ENCODE data around the gene RADIL.

The RADIL gene

GRCh38 chr7:4779118-4779517 lies 104.4 kb downstream of the RADIL start:
- no peak for DNase-seq (ENCODE audit: low read depth)
- TF ChIP-seq, protein P1, sequence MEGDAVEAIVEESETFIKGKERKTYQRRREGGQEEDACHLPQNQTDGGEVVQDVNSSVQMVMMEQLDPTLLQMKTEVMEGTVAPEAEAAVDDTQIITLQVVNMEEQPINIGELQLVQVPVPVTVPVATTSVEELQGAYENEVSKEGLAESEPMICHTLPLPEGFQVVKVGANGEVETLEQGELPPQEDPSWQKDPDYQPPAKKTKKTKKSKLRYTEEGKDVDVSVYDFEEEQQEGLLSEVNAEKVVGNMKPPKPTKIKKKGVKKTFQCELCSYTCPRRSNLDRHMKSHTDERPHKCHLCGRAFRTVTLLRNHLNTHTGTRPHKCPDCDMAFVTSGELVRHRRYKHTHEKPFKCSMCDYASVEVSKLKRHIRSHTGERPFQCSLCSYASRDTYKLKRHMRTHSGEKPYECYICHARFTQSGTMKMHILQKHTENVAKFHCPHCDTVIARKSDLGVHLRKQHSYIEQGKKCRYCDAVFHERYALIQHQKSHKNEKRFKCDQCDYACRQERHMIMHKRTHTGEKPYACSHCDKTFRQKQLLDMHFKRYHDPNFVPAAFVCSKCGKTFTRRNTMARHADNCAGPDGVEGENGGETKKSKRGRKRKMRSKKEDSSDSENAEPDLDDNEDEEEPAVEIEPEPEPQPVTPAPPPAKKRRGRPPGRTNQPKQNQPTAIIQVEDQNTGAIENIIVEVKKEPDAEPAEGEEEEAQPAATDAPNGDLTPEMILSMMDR (IDR thresholded peaks at IDR 0.05; ENCODE audit: low read length, missing control alignments) = no peak
- H3K4me3 ChIP-seq (replicated peaks; ENCODE audit: low read depth, low read length) = no peak overlapping the region

DNA sequence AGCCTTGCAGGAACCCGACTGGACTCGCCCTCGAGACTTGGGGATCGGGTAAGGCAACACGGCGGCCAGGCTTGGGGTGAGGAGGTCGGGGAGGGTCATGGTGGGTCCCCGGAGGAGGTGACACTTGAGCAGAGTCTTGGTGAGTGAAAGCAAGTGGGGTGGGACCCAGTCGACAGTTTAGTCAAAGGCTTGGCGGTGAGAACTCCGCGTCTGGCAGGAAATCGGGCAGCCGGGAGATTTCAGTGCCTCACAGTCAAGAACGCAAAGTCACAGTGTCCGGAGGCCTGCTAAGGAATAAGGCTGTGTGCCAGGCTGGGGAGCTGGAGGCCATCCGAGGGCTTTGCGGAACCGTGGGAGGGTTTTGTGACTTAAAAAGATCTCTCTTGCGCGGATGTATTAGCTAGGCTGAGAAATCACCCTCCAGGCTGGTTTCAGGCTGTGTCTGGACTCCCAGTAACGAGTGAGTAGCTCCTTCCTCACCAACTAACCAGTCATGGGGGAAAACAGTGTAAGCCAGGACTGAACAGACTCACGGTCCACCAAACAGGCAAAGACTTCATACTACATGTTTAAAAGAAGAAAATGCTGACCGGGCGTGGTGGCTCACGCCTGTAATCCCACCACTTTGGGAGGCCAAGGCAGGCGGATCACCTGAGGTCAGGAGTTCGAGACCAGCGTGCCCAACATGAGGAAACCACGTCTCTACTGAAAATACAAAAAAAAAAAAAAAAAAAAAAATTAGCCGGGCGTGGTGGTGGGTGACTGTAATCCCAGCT lies 107.5 kb downstream of the RADIL start:
- TF ChIP-seq, protein P1 (IDR thresholded peaks at IDR 0.05; ENCODE audit: low read length, missing control alignments) = no peak
- H3K4me3 ChIP-seq (replicated peaks; ENCODE audit: low read depth, low read length) = peak overlapping the region; percentile 99
- DNase-seq (ENCODE audit: low read depth) = peak; percentile 72

GRCh38 chr7:4775250-4775847 lies 108.2 kb downstream of the RADIL start, which contains the start of gene AP5Z1:
Gene AP5Z1 (plus strand): TSS chr7:4775623. CDS start chr7:4775716, 93 bp downstream.
- TF ChIP-seq, protein P1 (IDR thresholded peaks at IDR 0.05; ENCODE audit: low read length, missing control alignments) = no peak
- peak within 1 kb of the TSS; percentile 99 for H3K4me3 ChIP-seq (replicated peaks; ENCODE audit: low read depth, low read length)
- DNase-seq (ENCODE audit: low read depth) = peak; percentile 97

GRCh38 chr7:4774658-4775249 lies 108.8 kb downstream of the RADIL start:
- TF ChIP-seq, protein P1 (IDR thresholded peaks at IDR 0.05; ENCODE audit: low read length, missing control alignments) = no peak
- peak; percentile 76 for DNase-seq (ENCODE audit: low read depth)
- peak overlapping the region; percentile 99 for H3K4me3 ChIP-seq (replicated peaks; ENCODE audit: low read depth, low read length)

DNA sequence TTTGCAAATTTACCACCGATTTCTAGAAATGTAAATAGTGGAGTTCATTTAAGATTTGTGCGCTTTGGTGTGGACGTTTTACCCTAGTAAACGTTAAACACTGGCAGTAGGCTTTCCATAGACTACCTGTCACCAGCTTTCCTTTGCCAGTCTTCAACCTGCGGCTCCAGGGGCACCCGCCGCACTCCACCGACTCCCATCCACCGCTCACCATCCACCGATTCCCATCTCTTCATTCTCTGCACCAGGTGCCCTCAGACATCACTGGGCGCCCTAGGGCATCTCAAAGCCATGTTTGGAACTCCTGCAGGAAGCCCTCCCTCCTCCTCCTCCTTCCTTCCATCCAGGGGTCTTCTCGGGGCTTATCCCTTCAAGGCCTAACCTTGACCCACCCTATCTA lies 109.5 kb downstream of the RADIL start:
- TF ChIP-seq, protein P1 (IDR thresholded peaks at IDR 0.05; ENCODE audit: low read length, missing control alignments) = no peak
- no peak overlapping the region for H3K4me3 ChIP-seq (replicated peaks; ENCODE audit: low read depth, low read length)
- no peak for DNase-seq (ENCODE audit: low read depth)

DNA sequence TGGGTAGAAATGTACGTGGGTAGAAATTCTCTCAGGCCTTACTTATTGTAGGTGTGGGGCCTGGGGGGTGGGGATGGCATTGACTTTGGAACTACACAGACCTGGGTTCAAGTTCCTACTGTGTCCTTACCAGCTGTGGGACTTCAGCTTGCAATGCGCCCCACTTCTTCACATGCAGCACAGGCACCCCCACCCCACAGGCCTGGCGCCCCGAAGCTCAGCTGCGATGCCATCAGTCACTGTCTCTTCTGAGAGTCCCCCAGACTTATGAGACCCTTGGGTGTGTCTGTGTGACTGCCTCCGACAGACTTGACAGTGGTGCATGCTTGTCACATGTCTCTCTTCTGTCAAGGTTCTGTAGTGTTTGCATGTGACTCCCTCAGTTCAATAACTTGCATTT lies 111.2 kb downstream of the RADIL start:
- DNase-seq (ENCODE audit: low read depth) = no peak
- TF ChIP-seq, protein P1 (IDR thresholded peaks at IDR 0.05; ENCODE audit: low read length, missing control alignments) = no peak
- H3K4me3 ChIP-seq (replicated peaks; ENCODE audit: low read depth, low read length) = no peak overlapping the region
